GM21423 (cell line): ENCODE results near the gene PSKH1.
"Not testable (repeated sequence)": the region's sequence is repeated elsewhere in the genome, so short reads cannot be mapped to it uniquely, and the experiment has no call there.

ENCODE experiments used
- ATAC-seq: cut with Tn5 transposase; IDR thresholded peaks from one replicate; pipeline ENCODE4 v1.9.1; 2021; ENCODE audit warnings: mild to moderate bottlenecking, moderate library complexity; ENCODE audit not compliant: unreplicated experiment

The PSKH1 gene

DNA sequence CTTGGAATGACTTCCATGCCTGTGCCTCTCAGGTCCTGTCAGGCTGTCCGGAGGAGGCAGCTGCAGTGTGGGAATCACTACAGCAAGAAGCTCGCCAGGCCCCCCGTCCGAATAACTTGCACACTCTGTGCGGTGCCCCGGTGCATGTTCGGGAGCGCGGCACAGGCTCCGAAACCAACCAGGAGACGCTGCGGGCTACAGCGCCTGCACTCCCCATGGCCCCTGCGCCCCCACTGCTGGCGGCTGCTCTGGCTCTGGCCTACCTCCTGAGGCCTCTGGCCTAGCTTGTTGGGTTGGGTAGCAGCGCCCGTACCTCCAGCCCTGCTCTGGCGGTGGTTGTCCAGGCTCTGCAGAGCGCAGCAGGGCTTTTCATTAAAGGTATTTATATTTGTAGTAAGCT, 7.1 kb upstream of the PSKH1 start:
- no peak for ATAC-seq

DNA sequence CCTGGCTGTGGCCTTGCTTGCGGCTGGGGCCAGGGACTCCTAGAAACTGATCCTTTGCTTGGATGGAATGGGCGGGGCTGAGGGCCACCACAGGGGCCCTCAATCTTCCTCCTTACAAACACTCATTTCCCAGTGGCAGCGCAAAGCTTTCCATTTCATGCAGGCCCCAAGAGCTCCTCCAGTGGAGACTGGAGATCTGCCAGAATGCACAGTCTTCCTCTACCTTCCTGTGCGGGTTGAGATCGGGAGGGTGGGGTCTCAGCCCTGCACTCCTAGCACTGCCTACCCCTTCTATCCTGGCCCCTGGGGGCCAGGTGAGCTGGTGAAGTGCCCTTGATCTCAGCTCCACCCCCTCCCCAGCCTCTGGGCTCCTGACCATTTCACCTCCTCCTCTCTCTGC, 6.7 kb upstream of the PSKH1 start:
- ATAC-seq, result no peak

DNA sequence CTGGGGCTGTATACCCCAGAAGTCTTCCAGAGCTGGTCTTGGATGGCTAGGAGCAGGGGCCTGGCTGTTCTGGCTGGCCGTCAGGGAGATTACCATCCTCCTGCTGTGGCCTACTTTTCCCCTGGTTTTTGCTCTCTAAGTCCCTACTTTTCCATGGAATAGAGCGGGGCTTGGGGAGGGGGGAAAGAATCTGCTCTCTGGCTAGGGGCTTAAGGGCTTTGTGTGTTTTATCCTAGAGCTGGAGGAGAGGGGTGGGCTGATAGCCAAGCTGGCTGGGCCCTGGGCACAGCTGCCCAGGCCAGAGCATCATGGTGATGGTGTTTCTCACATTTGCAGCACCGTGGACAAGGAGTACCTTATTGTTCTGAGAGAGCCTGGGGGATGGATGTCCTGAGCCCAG, 4.7 kb upstream of the PSKH1 start:
- ATAC-seq, result no peak

DNA sequence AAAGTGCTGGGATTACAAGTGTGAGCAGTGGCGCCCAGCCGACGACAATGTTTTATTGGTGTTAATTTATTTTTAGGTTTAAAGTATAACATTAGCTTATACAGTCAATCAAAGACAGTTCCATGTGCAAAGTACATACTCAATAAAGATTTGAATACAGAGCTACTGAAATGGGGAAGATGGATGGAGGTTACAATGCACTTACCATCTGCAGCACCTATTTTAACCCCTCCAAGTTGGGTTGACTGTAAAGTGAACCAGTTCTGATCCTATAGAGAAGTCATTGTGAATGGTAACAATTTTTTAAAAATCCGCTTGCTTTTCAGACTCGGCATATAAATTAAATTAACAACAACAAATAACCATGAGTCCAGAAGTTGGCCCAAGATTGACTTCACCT, 679 bp upstream of the PSKH1 start:
- no peak for ATAC-seq

DNA sequence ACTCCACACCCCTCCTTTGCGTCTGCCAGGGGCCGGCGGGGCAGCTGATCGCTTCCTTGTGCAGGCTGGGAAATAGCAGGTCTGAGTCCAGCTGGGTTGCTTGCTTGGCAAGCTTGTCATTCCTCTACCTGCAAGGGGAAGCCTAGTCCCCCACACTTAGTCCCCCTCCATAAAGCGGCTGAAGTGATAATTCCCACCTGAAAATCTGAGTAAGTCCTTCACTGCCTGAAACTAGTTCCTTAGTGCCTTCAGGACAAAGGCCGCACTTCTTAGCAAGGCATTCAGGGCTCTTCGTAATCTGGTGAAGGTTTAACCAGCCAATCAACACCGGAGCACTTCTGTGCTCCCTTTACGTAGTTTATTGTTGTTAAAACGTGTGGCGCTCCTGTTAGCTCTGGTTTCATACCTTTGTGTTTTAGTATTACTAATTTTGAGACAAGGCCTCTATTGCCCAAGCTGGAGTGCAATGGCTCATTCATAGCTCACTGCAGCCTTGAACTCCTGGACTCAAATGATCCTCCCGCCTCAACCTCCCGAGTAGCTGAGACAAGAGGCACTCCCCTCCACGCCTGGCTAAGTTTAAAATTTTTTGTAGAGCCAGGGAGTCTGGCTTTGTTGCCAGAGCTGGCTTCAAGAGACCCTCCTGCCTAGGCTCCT, 817 bp downstream of the PSKH1 start:
- no peak for ATAC-seq

DNA sequence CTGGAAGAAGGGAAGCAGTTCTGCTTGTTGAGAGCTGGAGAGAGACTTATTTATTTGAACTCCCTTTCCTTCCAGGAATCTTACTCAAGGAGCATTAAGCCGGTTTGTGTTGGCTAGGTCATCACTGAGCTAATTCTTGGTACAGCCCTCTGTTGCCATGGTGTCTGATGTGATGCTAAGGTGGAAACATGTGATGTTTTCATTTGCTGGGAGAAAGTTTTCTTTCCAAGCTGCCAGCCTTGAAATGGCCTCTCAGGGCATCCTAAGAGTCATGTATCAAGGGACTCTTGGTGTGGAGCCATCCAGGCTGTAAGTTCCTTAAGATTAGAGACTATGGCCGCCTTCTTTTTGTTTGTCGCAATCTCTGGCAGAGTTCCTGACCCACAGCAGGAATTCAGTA, 4.2 kb downstream of the PSKH1 start:
- no peak for ATAC-seq

DNA sequence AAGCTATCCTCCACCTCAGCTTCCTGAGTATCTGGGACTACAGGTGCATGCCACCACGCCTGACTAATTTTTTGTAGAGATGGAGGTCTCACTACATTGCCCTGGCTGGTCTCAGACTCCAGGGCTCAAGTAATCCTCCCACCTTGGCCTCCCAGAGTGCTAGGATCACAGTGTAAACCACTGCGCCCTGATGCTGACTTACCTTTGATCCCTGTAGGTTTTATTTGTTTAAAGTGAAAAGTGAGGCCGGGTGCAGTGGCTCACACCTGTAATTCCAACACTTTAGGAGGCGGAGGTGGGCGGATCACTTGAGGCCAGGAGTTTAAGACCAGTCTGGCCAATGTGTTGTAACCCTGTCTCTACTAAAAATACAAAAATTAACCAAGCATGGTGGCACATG, 8.7 kb downstream of the PSKH1 start:
- ATAC-seq, result no peak

DNA sequence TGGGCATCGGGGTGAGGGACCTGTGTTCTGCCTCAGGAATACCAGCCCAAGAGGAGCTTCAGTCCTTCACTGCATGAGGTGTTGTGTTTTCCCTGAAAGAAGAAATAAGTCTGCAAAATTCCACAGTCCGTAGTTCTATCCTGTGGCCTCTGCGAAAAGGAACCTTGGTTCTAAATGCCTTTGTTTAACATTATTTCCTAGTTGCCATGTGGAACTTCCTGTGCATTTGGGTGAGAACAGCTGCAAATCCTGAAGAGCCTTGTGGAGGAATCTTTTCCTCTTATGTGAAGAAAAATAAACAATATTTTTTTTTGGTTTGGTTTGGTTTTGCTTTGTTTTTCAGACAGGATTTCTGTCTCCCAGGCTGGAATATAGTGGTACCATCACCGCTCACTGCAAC, 9.8 kb downstream of the PSKH1 start:
- ATAC-seq, result no peak

DNA sequence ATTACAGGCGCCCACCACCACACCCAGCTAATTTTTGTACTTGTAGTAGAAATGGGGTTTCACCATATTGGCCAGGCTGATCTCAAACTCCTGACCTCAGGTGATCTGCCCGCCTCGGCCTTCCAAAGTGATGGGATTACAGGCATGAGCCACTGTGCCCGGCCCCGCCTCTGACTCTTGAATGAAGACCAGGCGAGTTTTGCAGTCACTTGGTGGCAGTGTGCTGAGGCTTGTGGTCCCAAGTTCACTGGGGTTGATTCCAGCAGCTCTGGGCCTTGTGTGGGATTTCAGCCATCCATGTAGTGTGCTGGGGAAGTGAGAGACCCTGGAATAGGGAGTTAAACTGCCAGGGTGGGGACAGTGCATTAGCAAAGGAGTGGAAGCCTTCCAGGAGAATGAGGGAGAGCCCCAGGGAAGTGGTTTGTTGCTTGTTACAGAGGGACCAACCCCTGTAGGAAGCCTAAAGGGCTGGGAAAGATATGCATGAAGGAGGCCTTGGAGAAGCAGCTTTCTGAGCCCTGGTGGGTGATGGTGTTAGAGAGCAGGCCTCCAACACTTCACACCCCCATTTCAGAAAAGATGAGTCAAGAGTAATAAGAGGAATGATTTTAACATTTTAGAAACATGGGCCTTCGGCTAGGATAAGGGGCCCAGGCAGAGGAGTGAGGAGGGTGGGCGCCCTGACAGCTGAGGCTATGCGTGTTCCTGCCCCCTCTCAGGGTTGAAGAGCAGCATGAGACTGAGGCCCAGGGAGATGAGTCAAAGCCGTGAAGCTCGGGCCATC, 14.5 kb downstream of the PSKH1 start:
- no peak for ATAC-seq

DNA sequence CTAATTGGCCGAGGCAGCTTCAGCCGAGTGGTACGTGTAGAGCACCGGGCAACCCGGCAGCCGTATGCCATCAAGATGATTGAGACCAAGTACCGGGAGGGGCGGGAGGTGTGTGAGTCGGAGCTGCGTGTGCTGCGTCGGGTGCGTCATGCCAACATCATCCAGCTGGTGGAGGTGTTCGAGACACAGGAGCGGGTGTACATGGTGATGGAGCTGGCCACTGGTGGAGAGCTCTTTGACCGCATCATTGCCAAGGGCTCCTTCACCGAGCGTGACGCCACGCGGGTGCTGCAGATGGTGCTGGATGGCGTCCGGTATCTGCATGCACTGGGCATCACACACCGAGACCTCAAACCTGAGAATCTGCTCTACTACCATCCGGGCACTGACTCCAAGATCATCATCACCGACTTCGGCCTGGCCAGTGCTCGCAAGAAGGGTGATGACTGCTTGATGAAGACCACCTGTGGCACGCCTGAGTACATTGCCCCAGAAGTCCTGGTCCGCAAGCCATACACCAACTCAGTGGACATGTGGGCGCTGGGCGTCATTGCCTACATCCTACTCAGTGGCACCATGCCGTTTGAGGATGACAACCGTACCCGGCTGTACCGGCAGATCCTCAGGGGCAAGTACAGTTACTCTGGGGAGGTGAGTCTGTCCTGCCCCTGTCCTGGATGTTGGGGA, 16.1 kb downstream of the PSKH1 start:
- no peak for ATAC-seq

DNA sequence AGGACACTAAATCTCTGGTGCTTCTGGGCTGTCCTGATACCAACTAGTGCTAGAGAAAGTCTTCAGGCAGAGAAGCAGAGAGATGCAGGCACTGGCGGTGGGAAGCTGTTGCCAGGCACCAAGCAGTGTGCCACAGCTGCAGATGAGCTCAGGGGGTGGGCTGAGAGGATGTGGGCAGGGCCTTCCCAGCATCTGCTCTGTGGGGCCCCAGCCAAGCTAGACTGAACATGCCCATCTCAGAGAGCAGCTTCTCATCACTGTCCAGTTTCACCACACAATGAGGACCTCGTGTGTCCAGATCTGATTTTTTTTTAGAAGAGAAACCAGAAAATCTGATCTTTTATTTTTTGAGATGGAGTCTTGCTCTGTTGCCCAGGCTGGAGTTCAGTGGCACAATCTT, 17.1 kb downstream of the PSKH1 start:
- ATAC-seq, result no peak

DNA sequence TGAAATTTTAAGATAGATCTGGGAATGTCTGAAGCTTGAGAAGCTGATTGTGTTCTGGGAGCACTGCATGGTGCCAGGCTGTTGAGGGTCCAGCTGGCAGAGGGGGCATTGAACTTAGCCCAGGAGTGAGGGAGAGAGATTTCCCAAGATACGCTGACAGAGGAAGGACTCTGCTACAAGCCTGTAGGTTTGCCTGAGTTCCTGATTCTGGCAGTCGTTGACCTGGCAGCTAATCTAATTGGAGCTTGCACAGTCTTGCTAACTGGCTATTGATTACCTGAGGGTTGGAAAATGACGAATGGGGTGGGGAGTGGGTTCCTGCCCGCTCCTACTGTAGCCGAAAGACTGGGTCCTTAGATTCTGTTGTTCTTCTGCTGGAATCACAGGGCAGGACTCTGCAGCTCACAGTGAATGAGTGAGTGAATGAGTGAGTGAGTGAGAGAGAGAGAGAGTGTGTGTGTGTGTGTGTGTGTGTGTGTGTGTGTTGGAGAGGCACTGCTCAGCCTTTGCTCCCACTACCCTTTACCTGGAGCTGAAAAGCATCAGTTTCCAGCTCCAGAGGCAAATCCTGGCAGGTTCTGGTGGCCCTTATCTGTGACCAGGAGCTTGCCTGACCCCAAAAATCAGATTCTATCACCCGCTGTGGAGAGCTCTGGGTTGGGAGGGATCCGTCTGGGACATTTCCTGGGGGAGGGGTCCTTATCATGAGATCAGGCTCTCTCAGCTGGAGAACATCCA, 21.9 kb downstream of the PSKH1 start:
- ATAC-seq, result no peak

DNA sequence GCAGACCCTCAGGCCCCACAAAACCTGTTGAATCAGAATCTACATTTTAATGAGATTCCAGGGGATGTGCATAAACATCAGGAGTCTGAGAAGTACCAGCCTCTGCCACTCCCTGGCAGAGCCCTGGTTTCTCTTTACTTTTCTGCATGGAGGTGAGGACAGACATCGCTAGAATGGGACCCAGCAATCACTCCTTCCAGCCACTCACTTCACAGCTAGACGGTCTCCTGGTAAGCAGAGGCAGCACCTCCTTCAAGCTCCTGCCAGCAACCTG, 22.4 kb downstream of the PSKH1 start:
- ATAC-seq, result not testable (repeated sequence)

DNA sequence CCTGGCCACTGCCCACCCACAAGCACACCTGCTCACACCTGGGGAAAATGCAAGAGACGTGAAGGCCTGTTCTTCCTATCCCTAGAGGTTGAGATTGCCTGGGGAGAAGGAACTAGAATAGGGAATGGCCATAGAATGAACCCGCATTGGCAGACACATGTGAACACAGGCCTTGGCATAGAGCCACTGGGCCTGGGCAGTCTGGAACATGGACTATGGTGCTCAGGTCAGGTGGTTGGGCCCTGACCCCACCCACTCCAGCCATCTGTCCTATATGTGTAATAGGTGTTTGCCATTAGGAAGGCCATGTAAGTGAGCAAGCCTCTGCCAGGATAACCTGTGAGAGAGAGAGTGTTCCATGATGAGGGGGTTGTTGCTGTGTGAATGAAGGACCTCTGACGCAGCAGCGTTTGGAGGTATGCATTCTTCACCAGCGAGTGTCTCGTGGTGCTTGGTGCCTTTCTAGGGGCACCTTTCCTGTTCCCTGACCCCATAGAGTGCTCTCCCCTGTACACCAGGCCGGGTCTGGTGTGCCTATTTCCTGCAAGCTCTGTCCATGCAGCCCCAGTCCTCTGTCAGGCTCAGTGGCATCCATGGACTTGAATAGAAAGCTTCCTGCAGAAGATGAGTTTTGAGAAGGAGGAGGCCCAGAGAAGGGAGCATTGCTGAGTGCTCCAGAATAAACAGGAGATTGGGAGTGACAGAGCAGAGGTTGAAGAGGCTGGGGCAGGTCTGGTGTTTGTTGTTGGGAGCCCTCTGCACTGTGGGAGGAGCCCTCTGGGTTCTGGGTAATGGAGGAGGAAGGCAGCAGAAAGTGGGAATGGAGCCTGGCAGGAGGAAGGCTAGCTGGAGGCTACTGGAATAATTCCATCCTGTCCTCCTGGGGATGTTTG, 23.0 kb downstream of the PSKH1 start:
- ATAC-seq, result no peak

DNA sequence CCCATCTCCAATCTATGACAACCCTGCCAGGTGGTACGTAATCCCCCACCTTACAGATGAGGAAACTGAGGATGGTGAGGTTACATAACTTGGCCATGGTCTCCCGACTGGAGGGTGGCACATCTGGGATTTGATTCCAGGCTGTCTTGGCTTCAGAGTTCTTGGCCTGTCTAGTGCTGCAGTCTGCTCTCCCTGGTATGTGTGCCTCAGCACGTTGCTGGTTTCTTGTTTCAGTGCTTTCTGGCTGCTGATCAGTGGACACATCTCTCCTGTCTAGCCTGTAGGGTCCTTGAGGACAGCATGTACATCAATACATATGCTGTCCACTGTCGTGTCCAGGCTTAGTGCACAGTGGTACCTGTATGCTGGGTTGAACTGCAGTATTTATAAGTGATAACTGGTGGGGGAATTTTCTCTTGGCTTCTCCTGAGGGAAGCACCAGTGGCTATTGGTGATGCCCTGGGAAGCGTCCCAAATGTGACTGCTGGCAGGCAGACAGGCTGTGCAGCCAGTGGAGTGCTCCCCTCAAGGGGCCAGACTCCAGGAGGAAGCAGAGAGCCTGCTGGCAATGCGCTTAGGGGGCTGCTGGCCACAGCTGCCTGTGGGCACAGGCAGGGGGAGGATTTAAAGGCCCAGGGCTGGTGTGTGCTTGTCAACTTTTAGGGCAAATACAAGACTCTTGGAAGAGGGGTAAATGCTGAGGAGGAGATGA, 24.2 kb downstream of the PSKH1 start:
- no peak for ATAC-seq

DNA sequence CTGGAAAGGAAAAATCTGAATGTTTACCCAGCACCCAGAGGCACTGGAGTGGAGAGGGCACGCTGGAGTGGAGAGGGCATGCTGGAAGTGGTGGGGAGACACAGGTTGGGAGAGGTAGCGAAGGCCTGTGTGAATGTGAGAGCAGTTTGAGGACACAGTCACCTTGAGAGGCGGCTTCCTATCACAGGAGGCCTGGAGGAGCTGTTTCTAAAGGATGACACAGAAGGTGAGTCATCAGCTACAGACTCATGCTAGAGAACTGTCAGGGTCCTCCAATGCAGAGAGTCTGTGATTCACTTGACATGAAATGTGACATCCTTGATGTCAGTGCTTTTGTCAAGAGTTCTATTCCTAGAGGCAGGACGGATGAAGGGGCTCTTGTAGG, 24.8 kb downstream of the PSKH1 start:
- no peak for ATAC-seq

DNA sequence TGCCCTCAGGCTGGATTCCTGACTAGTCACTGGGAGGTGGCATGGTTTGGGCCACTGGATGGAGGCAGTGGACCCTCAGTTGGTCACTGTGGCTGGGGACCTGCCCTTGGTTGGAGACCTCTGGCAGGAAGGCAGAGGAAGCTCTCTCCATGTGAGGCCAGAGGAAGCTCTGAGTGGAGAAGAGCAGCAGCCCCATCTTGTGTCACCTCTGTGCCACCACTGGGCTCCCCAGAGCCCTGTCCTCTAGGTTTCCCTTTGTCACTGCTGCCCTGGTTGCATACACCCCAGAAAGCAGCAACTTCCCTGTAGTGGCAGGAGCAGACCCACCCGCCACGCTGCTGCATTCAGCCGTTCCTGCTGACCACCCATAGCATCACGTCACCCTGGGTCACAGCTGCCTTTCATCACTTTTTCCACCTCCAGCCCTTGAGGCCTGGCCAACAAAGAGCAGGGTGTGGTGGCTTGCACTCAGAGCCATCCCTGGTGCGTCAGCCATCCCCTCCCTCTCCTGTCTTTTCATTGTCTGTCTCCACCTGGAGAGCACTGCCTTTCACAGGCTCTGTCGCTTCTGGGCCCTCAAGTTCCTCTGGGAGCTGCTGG, 26.7 kb downstream of the PSKH1 start:
- ATAC-seq, result no peak

DNA sequence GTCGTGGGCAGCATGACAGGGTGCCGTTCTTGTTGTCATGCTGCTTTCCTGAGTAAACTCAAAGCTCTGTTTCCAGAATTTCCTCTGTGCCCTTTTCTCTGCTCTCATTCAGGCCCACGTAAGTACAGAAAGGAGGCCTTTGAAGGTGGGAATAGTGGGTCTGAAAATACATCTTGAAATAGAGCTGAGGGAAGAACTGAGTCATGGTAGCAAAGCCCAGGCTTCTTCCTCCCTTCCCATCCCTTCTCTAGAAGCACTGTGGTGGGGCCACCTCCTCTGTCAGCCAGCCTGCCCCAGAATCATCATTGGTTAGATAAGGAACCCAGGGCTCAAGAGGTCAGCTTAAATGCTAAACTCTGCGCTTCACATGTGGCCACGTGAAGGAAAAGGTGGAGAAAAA, 29.2 kb downstream of the PSKH1 start:
- no peak for ATAC-seq

DNA sequence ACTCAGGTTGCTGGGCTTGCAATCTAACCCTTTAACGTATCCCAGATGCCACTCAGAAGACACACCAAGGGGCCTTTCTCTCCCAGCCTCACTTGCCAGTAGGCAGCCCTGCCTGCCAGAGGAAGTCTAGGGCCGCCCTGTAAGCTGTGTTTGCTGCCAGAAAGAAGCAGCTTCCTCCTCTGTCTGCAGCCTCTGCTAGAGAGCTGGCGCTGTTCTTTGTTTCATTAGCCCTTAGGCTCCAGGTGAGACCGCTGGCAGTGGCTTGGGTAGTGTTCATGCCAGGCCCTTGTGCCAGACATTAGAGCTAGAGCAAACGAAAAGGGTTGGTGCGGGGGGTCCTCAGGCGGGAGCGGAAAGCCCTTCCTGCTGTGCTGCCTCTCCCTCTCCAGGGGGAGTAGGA, 29.7 kb downstream of the PSKH1 start:
- no peak for ATAC-seq
